RWPE1 (cell line): ENCODE results near the gene ASB13.
A peak's percentile ranks its signal among the peaks of the same experiment; 100 is the strongest.

Experiments
- CTCF ChIA-PET: fragments of 350-600 bp; sonication (Branson Sonifier 250); formaldehyde crosslinking; extraction: SDS; loops from one replicate; lab custom pipeline; 2021; lab: Yijun Ruan, JAX
- POLR2A ChIA-PET: fragments of 400-600 bp; formaldehyde crosslinking; extraction: SDS; loops from one replicate; lab custom pipeline; 2020; ENCODE audit warnings: antibody characterized with exemption; ENCODE audit not compliant: low non-redundant PET; lab: Yijun Ruan, JAX
- DNase-seq: peaks from one replicate; pipeline ENCODE4 v3.0.0; 2012; ENCODE audit warnings: low spot score
- H3K27ac ChIP-seq: fragments of 450-650 bp; 2 replicates; pipeline ENCODE4 v1.5.1; 2017
- CTCF ChIP-seq: fragments of 450-650 bp; conservative IDR thresholded peaks from 2 replicates; pipeline ENCODE4 v1.5.1; 2017; ENCODE audit warnings: low read depth, mild to moderate bottlenecking

The ASB13 gene

GRCh38 chr10:5613481-5614154 is 52.8 kb downstream of the ASB13 start:
- no peak for DNase-seq
- CTCF ChIA-PET = interaction anchor here (0.6 to 1.4 kb wide), 4 partner anchors 9 to 47 kb away, joined by 3 to 12 read pairs (median 3); no protein-coding TSS in a partner anchor
- POLR2A ChIA-PET = no interaction called here
- TF ChIP-seq CTCF = no peak
- H3K27ac ChIP-seq = peak overlapping the region; percentile 92

DNA sequence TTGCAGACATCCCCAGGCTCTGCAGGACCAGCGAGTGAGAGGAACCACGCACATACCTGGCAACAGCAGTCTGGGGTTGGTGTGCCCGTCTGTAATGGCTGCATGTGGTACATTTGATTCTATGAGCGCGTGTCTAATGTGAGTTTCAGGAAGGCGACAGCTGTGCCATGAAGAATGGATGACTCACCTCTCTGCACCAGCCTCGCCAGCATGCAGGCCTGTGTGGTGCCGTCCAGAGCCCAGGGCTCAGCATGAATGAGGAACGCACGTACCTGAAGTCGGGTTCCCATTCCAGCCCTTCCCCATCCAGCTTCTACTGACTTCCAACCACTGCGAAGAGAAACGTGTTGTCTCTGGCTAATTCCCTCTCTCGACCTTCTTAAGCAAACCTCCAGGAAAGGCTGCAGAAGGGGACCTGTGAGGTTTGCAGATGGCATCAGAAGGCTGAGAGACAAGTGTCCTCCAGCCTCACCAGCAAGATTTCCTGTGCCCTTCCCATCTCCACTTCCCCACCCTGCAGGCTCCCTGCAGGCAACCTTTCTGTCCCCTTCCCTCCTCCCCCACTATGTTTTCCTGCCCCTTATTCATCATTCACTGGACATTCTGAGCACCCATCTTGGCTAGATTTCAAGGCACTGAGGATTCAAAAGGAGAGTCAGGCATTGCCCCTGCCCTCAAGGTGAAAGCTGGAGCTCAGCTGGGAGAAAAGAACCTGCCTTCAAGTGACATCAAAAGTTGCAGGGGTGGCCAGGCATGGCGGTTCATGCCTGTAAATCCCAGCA is 54.3 kb downstream of the ASB13 start:
- ChIA-PET CTCF (interaction anchor here (1.1 kb wide), 1 partner anchor 11 kb away, joined by 3 read pairs; no protein-coding TSS in a partner anchor), POLR2A (no interaction called here)
- DNase-seq = no peak
- TF ChIP-seq CTCF = no peak
- H3K27ac ChIP-seq = peak overlapping the region; percentile 92

GRCh38 chr10:5609952-5610616 is 56.3 kb downstream of the ASB13 start:
- TF ChIP-seq CTCF = no peak
- ChIA-PET CTCF (interaction anchor here (0.8 to 1.0 kb wide), 2 partner anchors 13 to 26 kb away, joined by 3 read pairs; no protein-coding TSS in a partner anchor), POLR2A (interaction anchor here (0.5 to 0.9 kb wide), 5 partner anchors 12 to 84 kb away, joined by 3 to 7 read pairs (median 4); no protein-coding TSS in a partner anchor)
- peak overlapping the region; percentile 92 for H3K27ac ChIP-seq
- peak; percentile 66 for DNase-seq

DNA sequence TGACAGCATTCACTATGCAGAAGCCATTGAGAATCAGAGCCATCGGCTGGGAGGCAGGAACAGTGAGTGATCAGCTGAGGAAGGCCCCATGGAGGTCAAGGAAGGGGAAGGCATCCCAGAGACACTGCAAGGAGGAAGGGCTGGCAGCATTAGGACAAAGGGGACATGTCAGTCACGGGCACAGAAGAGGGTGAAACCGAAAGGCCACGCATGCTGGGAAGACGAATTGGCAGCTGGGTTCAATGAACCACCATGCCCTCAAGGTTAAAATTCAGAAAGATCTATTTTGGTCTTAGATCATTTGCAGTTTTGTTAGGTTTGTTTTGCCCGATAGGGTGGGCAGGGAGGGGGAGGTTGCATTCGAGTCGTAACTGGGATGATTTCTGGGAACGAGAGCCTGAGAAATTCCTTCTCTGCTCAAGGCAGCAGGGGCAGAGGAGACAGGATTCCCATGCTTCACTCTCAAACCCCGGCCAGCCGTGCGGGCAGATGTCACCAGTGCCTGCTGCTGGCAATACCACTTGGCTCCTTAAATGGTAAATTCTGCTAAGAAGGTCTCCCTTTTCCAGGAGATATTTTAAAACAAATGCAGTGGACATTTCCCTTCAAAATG is 57.7 kb downstream of the ASB13 start:
- TF ChIP-seq CTCF = no peak
- POLR2A ChIA-PET = no interaction called here
- CTCF ChIA-PET = no interaction called here
- DNase-seq = no peak
- peak overlapping the region; percentile 92 for H3K27ac ChIP-seq

- ChIA-PET CTCF (interaction anchor here (0.5 to 0.7 kb wide), 2 partner anchors 172 to 281 kb away, joined by 3 to 4 read pairs; no protein-coding TSS in a partner anchor), POLR2A (no interaction called here)
- no peak for TF ChIP-seq CTCF
- no peak overlapping the region for H3K27ac ChIP-seq
- DNase-seq = no peak
These were observed 58.8 kb downstream of the ASB13 start for GRCh38 chr10:5607594-5607993.
